Mesendoderm (in vitro differentiated cells): ENCODE results near the gene ANGPTL8.

Experiments used
- DNase-seq: peaks from one replicate; pipeline ENCODE4 v3.0.0; 2013
- H2AK5ac ChIP-seq: 2 replicates; pipeline ENCODE4 v1.6.1; 2013; ENCODE audit warnings: low read length, inconsistent platforms
- H2BK120ac ChIP-seq: 2 replicates; pipeline ENCODE4 v1.6.1; 2013; ENCODE audit warnings: low read depth, mild to moderate bottlenecking, low read length, moderate library complexity, mixed read lengths
- H2BK15ac ChIP-seq: replicated peaks from 2 replicates; pipeline ENCODE4 v1.6.1; 2013; ENCODE audit warnings: low read depth, mild to moderate bottlenecking, moderate library complexity
- H2BK5ac ChIP-seq: 2 replicates; pipeline ENCODE4 v1.6.1; 2013; ENCODE audit warnings: low read length, inconsistent platforms
- H3K18ac ChIP-seq: 2 replicates; pipeline ENCODE4 v1.6.1; 2013; ENCODE audit warnings: mild to moderate bottlenecking, low read length, mixed read lengths
- H3K23ac ChIP-seq: one replicate; pipeline ENCODE4 v1.6.1; 2013; ENCODE audit warnings: low read length
- H3K27ac ChIP-seq: 2 replicates; pipeline ENCODE4 v1.5.1; 2013; ENCODE audit warnings: low read depth, mild to moderate bottlenecking, inconsistent platforms, low read length, moderate library complexity
- H3K27me3 ChIP-seq: 2 replicates; pipeline ENCODE4 v1.6.1; 2013; ENCODE audit warnings: low read length, control low read depth, mild to moderate bottlenecking, inconsistent platforms; ENCODE audit not compliant: insufficient read depth, poor library complexity
- H3K36me3 ChIP-seq: 2 replicates; pipeline ENCODE4 v1.6.1; 2013; ENCODE audit warnings: low read length, inconsistent platforms; ENCODE audit not compliant: control insufficient read depth, insufficient read depth
- H3K4ac ChIP-seq: one replicate; pipeline ENCODE4 v1.6.1; 2013; ENCODE audit warnings: low read depth, mild to moderate bottlenecking, low read length, moderate library complexity
- H3K4me1 ChIP-seq: 2 replicates; pipeline ENCODE4 v1.6.1; 2013; ENCODE audit warnings: low read depth, low read length, inconsistent platforms; ENCODE audit not compliant: control insufficient read depth
- H3K4me2 ChIP-seq: 2 replicates; pipeline ENCODE4 v1.6.1; 2013; ENCODE audit warnings: low read length
- H3K4me3 ChIP-seq: 2 replicates; pipeline ENCODE4 v1.5.1; 2013; ENCODE audit warnings: mild to moderate bottlenecking, low read length
- H3K56ac ChIP-seq: one replicate; pipeline ENCODE4 v1.6.1; 2013; ENCODE audit warnings: low read length
- H3K79me1 ChIP-seq: 2 replicates; pipeline ENCODE4 v1.6.1; 2013; ENCODE audit warnings: low read length, inconsistent platforms
- H3K79me2 ChIP-seq: 2 replicates; pipeline ENCODE4 v1.6.1; 2013; ENCODE audit warnings: mild to moderate bottlenecking, low read length; ENCODE audit not compliant: control insufficient read depth, insufficient read depth
- H3K9ac ChIP-seq: 2 replicates; pipeline ENCODE4 v1.6.1; 2013; ENCODE audit warnings: low read length, inconsistent platforms
- H4K5ac ChIP-seq: one replicate; pipeline ENCODE4 v1.6.1; 2013; ENCODE audit warnings: low read length
- H4K8ac ChIP-seq: one replicate; pipeline ENCODE4 v1.6.1; 2013; ENCODE audit warnings: low read depth, mild to moderate bottlenecking, control low read depth, low read length, moderate library complexity
- WGBS: extraction: QIAGEN DNeasy Blood & Tissue Kit; methylation state at CpG from one replicate; pipeline ENCODE4 v1.1.7; 2013; ENCODE audit warnings: low lambda C conversion rate, missing lambda C conversion rate; ENCODE audit not compliant: insufficient coverage; ENCODE audit errors: extremely low coverage; 5-methylcytosine and 5-hydroxymethylcytosine counted together

The ANGPTL8 gene

DNA sequence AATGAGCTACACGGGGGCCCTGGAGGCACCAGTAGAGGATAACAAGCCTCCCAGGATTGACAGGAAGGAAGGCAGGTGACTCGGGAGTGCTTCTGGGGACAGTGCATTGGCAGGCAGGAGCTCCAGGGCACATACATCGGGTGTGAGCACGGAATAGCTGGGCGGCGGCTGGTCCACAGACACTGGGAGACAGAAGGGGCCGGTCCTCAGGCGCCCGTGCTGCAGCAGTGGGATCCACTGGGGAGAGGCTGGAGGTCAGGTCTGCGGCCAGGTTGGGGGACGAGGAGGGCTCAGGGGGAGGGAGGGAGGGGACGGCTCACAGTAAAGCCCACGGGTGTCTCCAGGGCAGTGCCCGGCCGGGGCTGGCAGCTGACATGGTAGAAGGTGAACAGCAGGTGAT is 2.1 kb upstream of the ANGPTL8 start:
- Histone ChIP-seq H2BK120ac (no peak overlapping the region), H3K4me3 (no peak overlapping the region), H2BK5ac (no peak overlapping the region), H3K79me2 (no peaks in the 10 kb centered on the region), H3K27me3 (no peaks in the 10 kb centered on the region), H4K8ac (no peak overlapping the region), H3K4me2 (no peak overlapping the region), H3K56ac (peak overlapping the region; percentile 60), H3K23ac (no peak overlapping the region), H3K79me1 (no peaks in the 10 kb centered on the region), H2BK15ac (no peak overlapping the region), H3K27ac (no peak overlapping the region), H3K4me1 (no peaks in the 10 kb centered on the region), H3K18ac (no peak overlapping the region), H2AK5ac (no peak overlapping the region), H4K5ac (no peak overlapping the region), H3K4ac (no peak overlapping the region), H3K36me3 (no peaks in the 10 kb centered on the region), H3K9ac (no peak overlapping the region)
- no CpG with 5 or more reads among the region's 15 CpGs for WGBS
- no peak for DNase-seq

DNA sequence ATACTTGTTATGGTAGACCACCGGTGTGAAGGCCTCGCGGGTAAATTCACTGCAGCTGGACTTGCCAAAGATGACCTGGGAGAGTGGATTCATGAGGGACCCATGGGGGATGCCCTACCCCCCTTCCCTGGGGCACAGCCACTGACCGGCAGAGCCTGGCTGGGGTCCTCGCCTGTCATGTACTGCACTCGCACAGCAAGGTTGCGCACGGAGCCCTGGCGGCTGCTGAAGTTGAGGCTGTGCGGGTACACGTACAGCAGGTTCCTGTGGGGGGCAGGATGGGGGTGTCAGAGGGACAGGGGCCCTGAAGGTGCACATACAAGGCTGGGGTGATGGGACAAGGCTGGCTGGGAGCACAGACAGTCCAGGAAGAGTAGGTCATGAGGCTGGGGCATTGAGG is 1.4 kb upstream of the ANGPTL8 start:
- Histone ChIP-seq H3K79me1 (no peaks in the 10 kb centered on the region), H3K23ac (no peak overlapping the region), H3K4me1 (no peaks in the 10 kb centered on the region), H2AK5ac (no peak overlapping the region), H3K9ac (no peak overlapping the region), H3K27ac (no peak overlapping the region), H2BK15ac (no peak overlapping the region), H3K18ac (no peak overlapping the region), H3K4ac (no peak overlapping the region), H3K36me3 (no peaks in the 10 kb centered on the region), H3K56ac (no peak overlapping the region), H2BK5ac (no peak overlapping the region), H4K8ac (no peak overlapping the region), H3K27me3 (no peaks in the 10 kb centered on the region), H2BK120ac (no peak overlapping the region), H3K79me2 (no peaks in the 10 kb centered on the region), H3K4me3 (no peak overlapping the region), H4K5ac (no peak overlapping the region), H3K4me2 (no peak overlapping the region)
- no peak for DNase-seq
- no CpG with 5 or more reads among the region's 11 CpGs for WGBS

DNA sequence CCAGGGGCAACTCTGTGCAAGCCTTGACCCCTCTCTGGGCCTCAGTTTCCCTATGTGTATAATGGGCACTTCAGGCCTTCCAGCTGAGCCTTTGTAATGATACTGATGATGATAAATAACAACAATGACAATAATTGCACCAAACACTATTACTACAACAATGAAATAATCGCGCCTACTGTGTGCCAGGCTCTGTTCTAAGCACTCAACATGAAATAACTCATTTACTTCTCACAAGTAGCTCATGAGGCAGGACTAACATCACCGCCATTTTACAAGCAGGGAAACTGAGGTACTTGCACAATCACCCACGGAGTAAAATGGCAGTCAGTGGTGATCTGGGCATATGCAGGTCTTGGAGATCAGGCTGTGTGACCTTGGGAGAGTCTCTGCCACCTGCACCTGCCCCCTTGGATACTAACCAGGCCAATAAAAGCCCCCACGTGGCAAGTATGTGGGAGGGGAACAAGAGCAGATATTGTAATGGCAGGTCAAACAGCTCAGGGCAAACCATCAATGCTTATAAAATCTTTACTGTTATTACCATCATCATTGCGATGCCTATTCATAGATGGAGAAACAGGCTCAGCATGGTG is 540 bp upstream of the ANGPTL8 start:
- Histone ChIP-seq H2BK15ac (no peak overlapping the region), H3K36me3 (no peaks in the 10 kb centered on the region), H4K5ac (no peak overlapping the region), H4K8ac (no peak overlapping the region), H3K23ac (no peak overlapping the region), H3K18ac (no peak overlapping the region), H2BK120ac (no peak overlapping the region), H3K4me2 (no peak overlapping the region), H3K4ac (no peak overlapping the region), H3K9ac (no peak overlapping the region), H3K4me1 (no peaks in the 10 kb centered on the region), H3K56ac (no peak overlapping the region), H3K4me3 (no peak overlapping the region), H3K79me1 (no peaks in the 10 kb centered on the region), H3K27me3 (no peaks in the 10 kb centered on the region), H2AK5ac (no peak overlapping the region), H3K79me2 (no peaks in the 10 kb centered on the region), H2BK5ac (no peak overlapping the region), H3K27ac (no peak overlapping the region)
- no peak for DNase-seq
- no CpG with 5 or more reads among the region's 6 CpGs for WGBS

DNA sequence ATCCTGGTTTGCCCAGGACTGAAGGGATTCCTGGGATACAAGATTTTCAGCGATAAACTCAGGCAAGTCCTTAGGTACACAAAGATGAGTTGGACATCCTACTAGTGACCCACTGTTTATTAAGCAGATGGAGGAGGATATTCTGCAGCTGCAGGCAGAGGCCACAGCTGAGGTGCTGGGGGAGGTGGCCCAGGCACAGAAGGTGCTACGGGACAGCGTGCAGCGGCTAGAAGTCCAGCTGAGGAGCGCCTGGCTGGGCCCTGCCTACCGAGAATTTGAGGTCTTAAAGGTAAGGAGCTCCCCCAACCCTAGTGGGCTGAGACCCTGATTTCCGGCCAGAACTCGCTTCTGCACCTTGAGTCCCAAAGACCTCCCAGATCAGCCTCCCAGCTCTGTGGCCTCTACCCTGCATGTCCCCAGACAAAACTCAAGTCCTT is 607 bp downstream of the ANGPTL8 start:
- H3K4ac ChIP-seq, result no peak overlapping the region
- no peak overlapping the region for H2BK5ac ChIP-seq
- H3K9ac ChIP-seq, result no peak overlapping the region
- H3K4me2 ChIP-seq, result no peak overlapping the region
- H3K4me3 ChIP-seq, result no peak overlapping the region
- no peak overlapping the region for H3K18ac ChIP-seq
- no peak overlapping the region for H2BK15ac ChIP-seq
- H3K27ac ChIP-seq, result no peak overlapping the region
- H3K36me3 ChIP-seq, result no peaks in the 10 kb centered on the region
- no peaks in the 10 kb centered on the region for H3K79me2 ChIP-seq
- no peak overlapping the region for H4K5ac ChIP-seq
- H3K23ac ChIP-seq, result no peak overlapping the region
- no peak overlapping the region for H2AK5ac ChIP-seq
- H2BK120ac ChIP-seq, result no peak overlapping the region
- H3K79me1 ChIP-seq, result no peaks in the 10 kb centered on the region
- no peak for DNase-seq
- H3K27me3 ChIP-seq, result no peaks in the 10 kb centered on the region
- H3K4me1 ChIP-seq, result no peaks in the 10 kb centered on the region
- no peak overlapping the region for H4K8ac ChIP-seq
- H3K56ac ChIP-seq, result no peak overlapping the region
- no CpG with 5 or more reads among the region's 8 CpGs for WGBS

DNA sequence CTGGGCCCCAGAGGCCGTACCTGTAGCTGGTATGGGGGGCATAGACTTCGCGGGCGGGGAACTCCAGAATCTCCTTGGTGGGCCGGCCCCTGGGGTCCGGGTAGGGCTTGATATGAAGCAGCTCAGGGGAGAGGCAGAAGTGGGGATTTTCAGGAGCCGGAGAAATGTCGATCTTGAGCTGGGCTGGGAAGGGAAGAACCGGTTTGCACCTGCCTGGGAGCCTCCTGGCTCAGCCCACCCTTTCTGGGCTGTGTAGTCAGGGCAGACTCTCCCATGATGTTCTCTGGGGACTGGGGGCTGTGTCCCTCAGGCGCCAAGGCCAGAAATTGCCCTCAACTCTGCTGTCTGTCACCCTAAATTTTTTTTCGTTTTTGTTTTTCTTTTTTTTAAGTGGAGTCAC is 2.6 kb downstream of the ANGPTL8 start:
- Histone ChIP-seq H4K8ac (no peak overlapping the region), H4K5ac (no peak overlapping the region), H3K18ac (no peak overlapping the region), H3K4ac (no peak overlapping the region), H2AK5ac (no peak overlapping the region), H3K9ac (no peak overlapping the region), H3K4me1 (no peaks in the 10 kb centered on the region), H3K79me1 (no peaks in the 10 kb centered on the region), H2BK5ac (no peak overlapping the region), H2BK120ac (no peak overlapping the region), H3K4me2 (no peak overlapping the region), H3K79me2 (no peaks in the 10 kb centered on the region), H3K27ac (no peak overlapping the region), H3K23ac (no peak overlapping the region), H3K56ac (no peak overlapping the region), H3K36me3 (no peaks in the 10 kb centered on the region), H2BK15ac (no peak overlapping the region), H3K27me3 (no peaks in the 10 kb centered on the region), H3K4me3 (no peak overlapping the region)
- DNase-seq, result no peak
- no CpG with 5 or more reads among the region's 11 CpGs for WGBS
